Loucy (cell line): ENCODE results near the gene TPCN2.

Source experiments
- EZH2phosphoT487 ChIP-seq: fragments of 200-600 bp; IDR thresholded peaks from 2 replicates; pipeline ENCODE4 v1.6.1; 2018; ENCODE audit warnings: antibody characterized with exemption, mild to moderate bottlenecking, moderate library complexity, borderline replicate concordance
- TF ChIP-seq, protein P1 (sequence below): fragments of 200-600 bp; sonication (generic); conservative IDR thresholded peaks from 2 replicates; pipeline ENCODE4 v1.5.1; 2014; ENCODE audit warnings: mild to moderate bottlenecking, antibody characterized with exemption, low read length

DNA sequence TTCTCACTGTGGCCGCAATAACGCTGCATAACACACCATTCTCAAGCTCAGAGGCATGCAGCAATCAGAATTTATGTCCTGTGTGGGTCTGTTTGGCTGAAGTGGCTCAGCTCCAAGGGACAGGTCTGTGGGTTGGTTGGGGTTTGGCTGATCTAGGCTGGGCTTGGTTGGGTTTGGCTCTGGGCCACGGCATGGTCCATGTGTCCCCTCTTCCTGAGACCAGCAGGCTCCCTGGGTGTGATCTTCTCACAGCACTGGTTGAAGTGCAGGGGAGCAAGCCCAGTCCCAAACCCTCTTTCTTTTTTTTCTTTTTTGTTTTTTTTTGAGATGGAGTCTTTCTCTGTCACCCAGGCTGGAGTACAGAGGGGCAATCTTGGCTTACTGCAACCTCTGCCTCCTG is 132.0 kb downstream of the TPCN2 start:
- TF ChIP-seq, protein P1, sequence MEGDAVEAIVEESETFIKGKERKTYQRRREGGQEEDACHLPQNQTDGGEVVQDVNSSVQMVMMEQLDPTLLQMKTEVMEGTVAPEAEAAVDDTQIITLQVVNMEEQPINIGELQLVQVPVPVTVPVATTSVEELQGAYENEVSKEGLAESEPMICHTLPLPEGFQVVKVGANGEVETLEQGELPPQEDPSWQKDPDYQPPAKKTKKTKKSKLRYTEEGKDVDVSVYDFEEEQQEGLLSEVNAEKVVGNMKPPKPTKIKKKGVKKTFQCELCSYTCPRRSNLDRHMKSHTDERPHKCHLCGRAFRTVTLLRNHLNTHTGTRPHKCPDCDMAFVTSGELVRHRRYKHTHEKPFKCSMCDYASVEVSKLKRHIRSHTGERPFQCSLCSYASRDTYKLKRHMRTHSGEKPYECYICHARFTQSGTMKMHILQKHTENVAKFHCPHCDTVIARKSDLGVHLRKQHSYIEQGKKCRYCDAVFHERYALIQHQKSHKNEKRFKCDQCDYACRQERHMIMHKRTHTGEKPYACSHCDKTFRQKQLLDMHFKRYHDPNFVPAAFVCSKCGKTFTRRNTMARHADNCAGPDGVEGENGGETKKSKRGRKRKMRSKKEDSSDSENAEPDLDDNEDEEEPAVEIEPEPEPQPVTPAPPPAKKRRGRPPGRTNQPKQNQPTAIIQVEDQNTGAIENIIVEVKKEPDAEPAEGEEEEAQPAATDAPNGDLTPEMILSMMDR: no peak
- no peak for TF ChIP-seq EZH2phosphoT487
